HG03521 (cell line): ENCODE data around the gene GTSF1L.

Source experiments
- ATAC-seq: cut with Tn5 transposase; IDR thresholded peaks from one replicate; pipeline ENCODE4 v1.9.1; 2021; ENCODE audit warnings: mild to moderate bottlenecking, moderate library complexity; ENCODE audit not compliant: unreplicated experiment

Gene GTSF1L

GRCh38 chr20:43746344-43747137, 19.7 kb upstream of the GTSF1L start:
- ATAC-seq: no peak

GRCh38 chr20:43744966-43745730, 18.3 kb upstream of the GTSF1L start:
- no peak for ATAC-seq

- no peak for ATAC-seq
Observed at GRCh38 chr20:43744151-43744611, 17.4 kb upstream of the GTSF1L start.

GRCh38 chr20:43740642-43741041, 13.8 kb upstream of the GTSF1L start:
- ATAC-seq: no peak

GRCh38 chr20:43739148-43739749, 12.4 kb upstream of the GTSF1L start:
- no peak for ATAC-seq

GRCh38 chr20:43737925-43738324, 11.1 kb upstream of the GTSF1L start:
- ATAC-seq: no peak

- ATAC-seq: peak; percentile 67
Observed at GRCh38 chr20:43736588-43737158, 9.9 kb upstream of the GTSF1L start.

- ATAC-seq: no peak
Observed at GRCh38 chr20:43731927-43732326, 5.1 kb upstream of the GTSF1L start.

- ATAC-seq: no peak
Observed at GRCh38 chr20:43731469-43731868, 4.7 kb upstream of the GTSF1L start.

- ATAC-seq: no peak
Observed at GRCh38 chr20:43728686-43729255, 2.0 kb upstream of the GTSF1L start.

- no peak for ATAC-seq
Observed at GRCh38 chr20:43727980-43728590, 1.3 kb upstream of the GTSF1L start.

GRCh38 chr20:43726333-43726732, 469 bp downstream of the GTSF1L start:
- ATAC-seq: no peak

- ATAC-seq: no peak
Observed at GRCh38 chr20:43725666-43726065, 1.1 kb downstream of the GTSF1L start.

GRCh38 chr20:43724383-43724782, 2.4 kb downstream of the GTSF1L start:
- ATAC-seq: no peak

GRCh38 chr20:43723735-43724134, 3.1 kb downstream of the GTSF1L start:
- no peak for ATAC-seq

GRCh38 chr20:43723186-43723585, 3.6 kb downstream of the GTSF1L start:
- ATAC-seq: no peak

- no peak for ATAC-seq
Observed at GRCh38 chr20:43722153-43722505, 4.7 kb downstream of the GTSF1L start.

- ATAC-seq: no peak
Observed at GRCh38 chr20:43721429-43722152, 5.2 kb downstream of the GTSF1L start.

- ATAC-seq: no peak
Observed at GRCh38 chr20:43721097-43721428, 5.7 kb downstream of the GTSF1L start.

- ATAC-seq: no peak
Observed at GRCh38 chr20:43720007-43720406, 6.8 kb downstream of the GTSF1L start.
